A673 (cell line): ENCODE measurements around the gene SUSD5.

Source experiments
- EZH2 ChIP-seq: fragments of 200-600 bp; sonication (generic); IDR thresholded peaks from 2 replicates; pipeline ENCODE4 v1.6.1; 2017; ENCODE audit warnings: borderline replicate concordance, low read depth, mild to moderate bottlenecking, mixed read lengths, antibody characterized with exemption, low read length; ENCODE audit not compliant: poor library complexity, severe bottlenecking
- TF ChIP-seq, protein P1 (sequence below): fragments of 300-800, 200-600 bp; sonication (generic); conservative IDR thresholded peaks from 2 replicates; pipeline ENCODE4 v1.5.1; 2017; ENCODE audit warnings: low read depth, mild to moderate bottlenecking, antibody characterized with exemption, low read length, moderate library complexity, mixed read lengths

DNA sequence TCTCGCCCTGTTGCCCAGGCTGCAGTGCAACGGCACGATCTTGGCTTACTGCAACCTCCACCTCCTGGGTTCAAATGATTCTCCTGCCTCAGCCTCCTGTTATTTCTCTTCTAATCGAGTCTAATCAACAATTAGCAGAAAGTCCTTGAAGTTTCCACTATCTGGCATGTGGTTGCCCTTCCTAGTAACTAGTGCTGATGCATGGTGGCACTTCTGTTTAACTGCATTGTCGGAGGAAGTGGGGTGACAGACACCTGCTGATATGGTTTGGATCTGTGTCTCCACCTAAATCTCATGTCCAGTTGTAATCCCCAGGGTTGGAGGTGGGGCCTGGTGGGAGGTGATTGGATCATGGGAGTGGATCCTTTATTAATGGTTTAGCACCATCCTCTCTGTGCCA is 95.6 kb downstream of the SUSD5 start:
- TF ChIP-seq, protein P1, sequence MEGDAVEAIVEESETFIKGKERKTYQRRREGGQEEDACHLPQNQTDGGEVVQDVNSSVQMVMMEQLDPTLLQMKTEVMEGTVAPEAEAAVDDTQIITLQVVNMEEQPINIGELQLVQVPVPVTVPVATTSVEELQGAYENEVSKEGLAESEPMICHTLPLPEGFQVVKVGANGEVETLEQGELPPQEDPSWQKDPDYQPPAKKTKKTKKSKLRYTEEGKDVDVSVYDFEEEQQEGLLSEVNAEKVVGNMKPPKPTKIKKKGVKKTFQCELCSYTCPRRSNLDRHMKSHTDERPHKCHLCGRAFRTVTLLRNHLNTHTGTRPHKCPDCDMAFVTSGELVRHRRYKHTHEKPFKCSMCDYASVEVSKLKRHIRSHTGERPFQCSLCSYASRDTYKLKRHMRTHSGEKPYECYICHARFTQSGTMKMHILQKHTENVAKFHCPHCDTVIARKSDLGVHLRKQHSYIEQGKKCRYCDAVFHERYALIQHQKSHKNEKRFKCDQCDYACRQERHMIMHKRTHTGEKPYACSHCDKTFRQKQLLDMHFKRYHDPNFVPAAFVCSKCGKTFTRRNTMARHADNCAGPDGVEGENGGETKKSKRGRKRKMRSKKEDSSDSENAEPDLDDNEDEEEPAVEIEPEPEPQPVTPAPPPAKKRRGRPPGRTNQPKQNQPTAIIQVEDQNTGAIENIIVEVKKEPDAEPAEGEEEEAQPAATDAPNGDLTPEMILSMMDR = no peak
- no peak for TF ChIP-seq EZH2
